Hepatocyte (in vitro differentiated cells): Measurements from ENCODE around the gene CAMKMT.

Experiments used
- EZH2 ChIP-seq: fragments of 200-600 bp; sonication (generic); IDR thresholded peaks from 2 replicates; pipeline ENCODE4 v1.6.1; 2016; ENCODE audit warnings: antibody characterized with exemption, mild to moderate bottlenecking, borderline replicate concordance
- EZH2phosphoT487 ChIP-seq: fragments of 200-600 bp; sonication (generic); IDR thresholded peaks from one replicate; pipeline ENCODE4 v1.6.1; 2018; ENCODE audit warnings: antibody characterized with exemption, mild to moderate bottlenecking, low read depth, moderate library complexity; ENCODE audit not compliant: unreplicated experiment, severe bottlenecking
- TF ChIP-seq, protein P1 (sequence below): fragments of 200-600 bp; sonication (generic); IDR thresholded peaks from 2 replicates; pipeline ENCODE4 v1.5.1; 2016; ENCODE audit warnings: antibody characterized with exemption, mild to moderate bottlenecking; ENCODE audit not compliant: poor library complexity

DNA sequence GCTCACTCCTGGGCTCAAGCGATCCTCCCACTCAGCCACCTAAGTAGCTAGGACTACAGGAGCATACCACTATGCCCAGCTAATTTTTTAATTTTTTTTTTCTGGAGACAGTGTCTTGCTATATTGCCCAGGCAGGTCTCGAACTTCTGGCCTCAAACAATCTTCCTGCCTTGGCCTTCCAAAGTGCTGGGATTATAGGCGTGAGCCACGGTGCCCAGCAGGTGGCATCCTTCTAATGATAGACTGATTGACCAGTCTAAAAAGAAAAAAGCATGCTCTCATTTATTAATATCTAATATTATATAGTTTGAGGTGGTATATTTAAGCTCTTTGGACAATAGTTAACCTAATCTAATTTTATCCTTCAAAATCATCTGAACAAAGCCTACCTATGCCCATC, 198.6 kb downstream of the CAMKMT start:
- TF ChIP-seq, protein P1, sequence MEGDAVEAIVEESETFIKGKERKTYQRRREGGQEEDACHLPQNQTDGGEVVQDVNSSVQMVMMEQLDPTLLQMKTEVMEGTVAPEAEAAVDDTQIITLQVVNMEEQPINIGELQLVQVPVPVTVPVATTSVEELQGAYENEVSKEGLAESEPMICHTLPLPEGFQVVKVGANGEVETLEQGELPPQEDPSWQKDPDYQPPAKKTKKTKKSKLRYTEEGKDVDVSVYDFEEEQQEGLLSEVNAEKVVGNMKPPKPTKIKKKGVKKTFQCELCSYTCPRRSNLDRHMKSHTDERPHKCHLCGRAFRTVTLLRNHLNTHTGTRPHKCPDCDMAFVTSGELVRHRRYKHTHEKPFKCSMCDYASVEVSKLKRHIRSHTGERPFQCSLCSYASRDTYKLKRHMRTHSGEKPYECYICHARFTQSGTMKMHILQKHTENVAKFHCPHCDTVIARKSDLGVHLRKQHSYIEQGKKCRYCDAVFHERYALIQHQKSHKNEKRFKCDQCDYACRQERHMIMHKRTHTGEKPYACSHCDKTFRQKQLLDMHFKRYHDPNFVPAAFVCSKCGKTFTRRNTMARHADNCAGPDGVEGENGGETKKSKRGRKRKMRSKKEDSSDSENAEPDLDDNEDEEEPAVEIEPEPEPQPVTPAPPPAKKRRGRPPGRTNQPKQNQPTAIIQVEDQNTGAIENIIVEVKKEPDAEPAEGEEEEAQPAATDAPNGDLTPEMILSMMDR = peak; percentile 19
- TF ChIP-seq EZH2 (no peak), EZH2phosphoT487 (no peak)
